Upper lobe of left lung (tissue), 4 donors: ENCODE data around the gene CNOT4.

Experiments
- EP300 ChIP-seq, 4 donors: sonication (generic); formaldehyde crosslinking; IDR thresholded peaks; one replicate each; pipeline ENCODE4 v1.5.1; 2017; ENCODE audit warnings: antibody characterized with exemption in 4 of 4, control low read depth in 2 of 4
- POLR2A ChIP-seq, 4 donors: fragments of 450-650 bp; IDR thresholded peaks; one replicate each; pipeline ENCODE4 v1.5.1; 2016 to 2017; ENCODE audit warnings: antibody characterized with exemption in 4 of 4, mild to moderate bottlenecking in 2 of 4
- POLR2AphosphoS5 ChIP-seq, 2 donors: sonication (generic); formaldehyde crosslinking; IDR thresholded peaks; one replicate each; pipeline ENCODE4 v1.5.1; 2017; ENCODE audit warnings: antibody characterized with exemption in 2 of 2
- TF ChIP-seq, protein P1 (sequence below), 6 experiments: fragments of 450-650 bp in 4 of 6; fragments of 200-600 bp in 2 of 6; sonication (generic) in 2 of 6; IDR thresholded peaks; one replicate each; pipeline ENCODE4 v1.5.1; 2016 to 2019; ENCODE audit warnings: antibody characterized with exemption in 6 of 6

DNA sequence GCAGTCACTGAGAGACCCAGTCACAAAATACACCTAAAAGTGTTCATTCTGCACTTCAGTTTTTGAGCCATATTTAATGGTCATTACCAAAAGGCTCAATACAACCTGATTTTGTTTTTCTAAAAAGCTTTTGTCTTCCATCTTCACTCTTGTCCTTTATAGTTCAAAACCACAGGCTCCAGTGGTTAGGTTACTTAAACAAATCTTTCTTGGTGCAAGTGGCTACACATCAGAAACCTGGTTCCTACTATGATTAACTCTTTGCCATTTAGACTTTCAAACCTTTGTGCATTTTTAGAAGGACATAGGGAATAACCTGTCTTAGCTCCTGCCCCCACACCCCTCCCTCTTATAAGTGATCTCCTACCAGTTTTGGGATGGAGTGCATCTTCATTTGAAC, 140.5 kb downstream of the CNOT4 start:
- TF ChIP-seq, protein P1, sequence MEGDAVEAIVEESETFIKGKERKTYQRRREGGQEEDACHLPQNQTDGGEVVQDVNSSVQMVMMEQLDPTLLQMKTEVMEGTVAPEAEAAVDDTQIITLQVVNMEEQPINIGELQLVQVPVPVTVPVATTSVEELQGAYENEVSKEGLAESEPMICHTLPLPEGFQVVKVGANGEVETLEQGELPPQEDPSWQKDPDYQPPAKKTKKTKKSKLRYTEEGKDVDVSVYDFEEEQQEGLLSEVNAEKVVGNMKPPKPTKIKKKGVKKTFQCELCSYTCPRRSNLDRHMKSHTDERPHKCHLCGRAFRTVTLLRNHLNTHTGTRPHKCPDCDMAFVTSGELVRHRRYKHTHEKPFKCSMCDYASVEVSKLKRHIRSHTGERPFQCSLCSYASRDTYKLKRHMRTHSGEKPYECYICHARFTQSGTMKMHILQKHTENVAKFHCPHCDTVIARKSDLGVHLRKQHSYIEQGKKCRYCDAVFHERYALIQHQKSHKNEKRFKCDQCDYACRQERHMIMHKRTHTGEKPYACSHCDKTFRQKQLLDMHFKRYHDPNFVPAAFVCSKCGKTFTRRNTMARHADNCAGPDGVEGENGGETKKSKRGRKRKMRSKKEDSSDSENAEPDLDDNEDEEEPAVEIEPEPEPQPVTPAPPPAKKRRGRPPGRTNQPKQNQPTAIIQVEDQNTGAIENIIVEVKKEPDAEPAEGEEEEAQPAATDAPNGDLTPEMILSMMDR (IDR thresholded peaks at IDR 0.05) = no peak
- TF ChIP-seq POLR2A (IDR thresholded peaks at IDR 0.05) = no peak
- no peak for TF ChIP-seq EP300 (IDR thresholded peaks at IDR 0.05)
- no peak for TF ChIP-seq POLR2AphosphoS5 (IDR thresholded peaks at IDR 0.05)
